ENCODE data around the gene ADGRL1. TPM values are rescaled to one million over a fixed set of nuclear protein-coding genes. Genes with fewer than 3 reads are reported as not detected.

The ADGRL1 gene
- total RNA-seq, 1 experiment from 2014 or later, result 88.6 TPM

DNA sequence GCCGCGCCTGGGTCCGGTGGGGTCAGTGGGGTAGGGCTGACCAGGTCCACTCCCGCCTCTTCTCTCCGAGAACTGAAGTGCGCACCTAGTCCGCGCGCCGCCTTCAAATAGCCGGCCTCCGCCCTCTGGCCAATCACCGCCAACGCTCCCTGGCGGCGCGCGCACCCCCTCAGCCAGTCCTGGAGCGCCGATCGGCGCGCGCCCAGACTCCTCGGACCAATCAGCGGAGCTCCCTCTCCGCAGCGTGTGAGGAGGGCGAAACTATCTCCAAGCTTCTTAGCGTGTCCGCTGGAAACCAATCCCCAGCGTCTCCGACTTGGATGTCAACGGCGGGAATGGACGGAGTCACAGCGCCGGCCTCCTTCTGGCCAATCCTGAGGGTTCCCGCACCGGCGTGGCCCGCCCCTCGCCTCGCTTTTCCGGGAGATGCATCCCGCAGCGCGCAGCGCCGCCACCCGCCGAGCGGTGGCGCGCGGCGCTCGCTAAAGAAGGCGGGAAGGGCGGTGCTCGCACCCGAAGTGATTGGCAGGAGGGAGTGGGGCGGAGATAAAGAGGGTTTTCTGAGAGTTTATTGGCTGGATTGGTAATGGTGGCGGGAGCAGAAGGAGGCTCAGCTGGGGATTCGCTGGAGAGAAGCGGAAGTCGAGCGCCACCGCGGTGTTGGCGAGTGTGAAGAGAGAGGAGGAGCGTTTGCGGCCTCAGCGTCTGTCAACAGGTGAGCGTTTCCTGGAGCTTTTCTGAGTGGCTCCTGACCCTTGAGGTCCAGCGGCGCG is 69.3 kb downstream of the ADGRL1 start, which contains the start of gene ASF1B:
Gene ASF1B, minus strand, starts transcription at position 81 of the 773 bp plus-strand sequence. CDS start 133 bp downstream, outside the sequence.
- POLR2A ChIA-PET, result interaction anchor here (0.7 to 2.1 kb wide), 24 partner anchors 9 to 382 kb away, joined by 3 to 12 read pairs (median 4); partner anchors contain the start of genes ADGRE5, DNAJB1, GIPC1 and ZSWIM4
- intact Hi-C loops (cut with micrococcal nuclease), result loop anchor here (5.0 kb wide), 3 partner anchors 271 to 351 kb away; no protein-coding TSS in a partner anchor
- no peaks in the 10 kb centered on the region for H3K9me2 ChIP-seq (ENCODE audit: insufficient read depth)
- CTCF ChIA-PET, result interaction anchor here (0.6 to 2.7 kb wide), 48 partner anchors 8 to 360 kb away, joined by 3 to 35 read pairs (median 4); partner anchors contain the start of genes ADGRE5, GIPC1 and PRKACA
- DNase-seq (ENCODE audit: low read depth, low spot score), result peak; percentile 100
- H3K36me3 ChIP-seq (ENCODE audit: control insufficient read depth in 1 of 2, insufficient read depth in 2 of 2, low read length in 2 of 2), result peaks cover 0 to 7% of the 10 kb centered on the region in 2 experiments; a peak in 1 of 4 replicates
- peaks cover 48% of the 10 kb centered on the region for H3K79me2 ChIP-seq (ENCODE audit: insufficient read depth, low read length)
- no peaks in the 10 kb centered on the region for H4K20me1 ChIP-seq (ENCODE audit: insufficient read depth)
- no peaks in the 10 kb centered on the region for H3K27me3 ChIP-seq (ENCODE audit: insufficient read depth, low read length)
- H2AFZ ChIP-seq (ENCODE audit: low read depth, low read length, poor library complexity, severe bottlenecking), result no peak within 1 kb of the TSS
- no TSS peak for BruUV-seq (replicated peaks)
- RAD21 ChIA-PET (ENCODE audit: low non-redundant PET in 1 of 2, low total read pairs in 2 of 2, uncharacterized antibody in 2 of 2, unreplicated experiment in 2 of 2), result interaction anchor here (0.6 to 1.7 kb wide), 9 partner anchors 13 to 338 kb away, joined by 3 to 13 read pairs (median 5); partner anchors contain the start of gene PTGER1 (in 1 of the 2)
- H3K9me3 ChIP-seq (ENCODE audit: control insufficient read depth in 1 of 2, insufficient read depth in 1 of 2, low read depth in 1 of 2, low read length in 2 of 2), result no peaks in the 10 kb centered on the region
- peak within 1 kb of the TSS; percentile 94 for H3K4me2 ChIP-seq (ENCODE audit: low read length)
- peak within 1 kb of the TSS; percentile 92 for H3K27ac ChIP-seq (ENCODE audit: low read depth, low read length)
- peaks cover 13 to 32% of the 10 kb centered on the region in 2 experiments for H3K4me1 ChIP-seq (ENCODE audit: control insufficient read depth in 1 of 2, insufficient read depth in 2 of 2, low read length in 2 of 2)
- H3K9ac ChIP-seq (ENCODE audit: low read length), result peak within 1 kb of the TSS; percentile 86
- peak within 1 kb of the TSS; percentile 84 to 87 for H3K4me3 ChIP-seq (replicated peaks in 1 of 2; ENCODE audit: low read depth in 1 of 2, low read length in 2 of 2)
- peak; percentile 86 for ATAC-seq
- TF ChIP-seq, protein P1, sequence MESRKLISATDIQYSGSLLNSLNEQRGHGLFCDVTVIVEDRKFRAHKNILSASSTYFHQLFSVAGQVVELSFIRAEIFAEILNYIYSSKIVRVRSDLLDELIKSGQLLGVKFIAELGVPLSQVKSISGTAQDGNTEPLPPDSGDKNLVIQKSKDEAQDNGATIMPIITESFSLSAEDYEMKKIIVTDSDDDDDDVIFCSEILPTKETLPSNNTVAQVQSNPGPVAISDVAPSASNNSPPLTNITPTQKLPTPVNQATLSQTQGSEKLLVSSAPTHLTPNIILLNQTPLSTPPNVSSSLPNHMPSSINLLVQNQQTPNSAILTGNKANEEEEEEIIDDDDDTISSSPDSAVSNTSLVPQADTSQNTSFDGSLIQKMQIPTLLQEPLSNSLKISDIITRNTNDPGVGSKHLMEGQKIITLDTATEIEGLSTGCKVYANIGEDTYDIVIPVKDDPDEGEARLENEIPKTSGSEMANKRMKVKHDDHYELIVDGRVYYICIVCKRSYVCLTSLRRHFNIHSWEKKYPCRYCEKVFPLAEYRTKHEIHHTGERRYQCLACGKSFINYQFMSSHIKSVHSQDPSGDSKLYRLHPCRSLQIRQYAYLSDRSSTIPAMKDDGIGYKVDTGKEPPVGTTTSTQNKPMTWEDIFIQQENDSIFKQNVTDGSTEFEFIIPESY (IDR thresholded peaks at IDR 0.05; ENCODE audit: extremely low read depth, insufficient replicate concordance, low read length), result peak; percentile 48
- TF ChIP-seq CEBPB (IDR thresholded peaks at IDR 0.05; ENCODE audit: low read depth) (no peak), JUND (IDR thresholded peaks at IDR 0.05) (no peak), EZH2phosphoT487 (IDR thresholded peaks at IDR 0.05; ENCODE audit: borderline replicate concordance) (no peak), CBX3 (IDR thresholded peaks at IDR 0.05; ENCODE audit: low read depth) (no peak; the same call in 1 of the 2 replicates), EZH2 (IDR thresholded peaks at IDR 0.05) (no peak), RAD21 (IDR thresholded peaks at IDR 0.05; ENCODE audit: low read depth) (peak; percentile 98), YY1 (IDR thresholded peaks at IDR 0.05; ENCODE audit: extremely low read depth, insufficient replicate concordance, low read depth, low read length) (peak; percentile 3), SP1 (IDR thresholded peaks at IDR 0.05; ENCODE audit: low read depth) (peak; percentile 97), POLR2A (IDR thresholded peaks at IDR 0.05; ENCODE audit: borderline replicate concordance, extremely low read depth, insufficient read depth, insufficient read length) (peak; percentile 92), SIN3A (IDR thresholded peaks at IDR 0.05; ENCODE audit: low read depth) (peak; percentile 99), POLR2AphosphoS5 (IDR thresholded peaks at IDR 0.05; ENCODE audit: low read depth, low read length) (peak; percentile 97), ELF1 (IDR thresholded peaks at IDR 0.05; ENCODE audit: borderline replicate concordance, low read depth) (peak; percentile 83), SRF (IDR thresholded peaks at IDR 0.05; ENCODE audit: low read depth) (peak; percentile 53; the same call in 1 of the 2 replicates)
- TF ChIP-seq, protein P2, sequence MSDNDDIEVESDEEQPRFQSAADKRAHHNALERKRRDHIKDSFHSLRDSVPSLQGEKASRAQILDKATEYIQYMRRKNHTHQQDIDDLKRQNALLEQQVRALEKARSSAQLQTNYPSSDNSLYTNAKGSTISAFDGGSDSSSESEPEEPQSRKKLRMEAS (IDR thresholded peaks at IDR 0.05), result peak; percentile 80
- TF ChIP-seq, protein P3, sequence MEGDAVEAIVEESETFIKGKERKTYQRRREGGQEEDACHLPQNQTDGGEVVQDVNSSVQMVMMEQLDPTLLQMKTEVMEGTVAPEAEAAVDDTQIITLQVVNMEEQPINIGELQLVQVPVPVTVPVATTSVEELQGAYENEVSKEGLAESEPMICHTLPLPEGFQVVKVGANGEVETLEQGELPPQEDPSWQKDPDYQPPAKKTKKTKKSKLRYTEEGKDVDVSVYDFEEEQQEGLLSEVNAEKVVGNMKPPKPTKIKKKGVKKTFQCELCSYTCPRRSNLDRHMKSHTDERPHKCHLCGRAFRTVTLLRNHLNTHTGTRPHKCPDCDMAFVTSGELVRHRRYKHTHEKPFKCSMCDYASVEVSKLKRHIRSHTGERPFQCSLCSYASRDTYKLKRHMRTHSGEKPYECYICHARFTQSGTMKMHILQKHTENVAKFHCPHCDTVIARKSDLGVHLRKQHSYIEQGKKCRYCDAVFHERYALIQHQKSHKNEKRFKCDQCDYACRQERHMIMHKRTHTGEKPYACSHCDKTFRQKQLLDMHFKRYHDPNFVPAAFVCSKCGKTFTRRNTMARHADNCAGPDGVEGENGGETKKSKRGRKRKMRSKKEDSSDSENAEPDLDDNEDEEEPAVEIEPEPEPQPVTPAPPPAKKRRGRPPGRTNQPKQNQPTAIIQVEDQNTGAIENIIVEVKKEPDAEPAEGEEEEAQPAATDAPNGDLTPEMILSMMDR (IDR thresholded peaks at IDR 0.05 in 2 of 3, conservative IDR thresholded peaks at IDR 0.05 in 1 of 3; ENCODE audit: borderline replicate concordance in 1 of 3, insufficient read depth in 1 of 3, low read depth in 2 of 3, low read length in 2 of 3), result peak; percentile 51 to 94 (median 70); a peak in 5 of 6 replicates
- TF ChIP-seq, protein P4, sequence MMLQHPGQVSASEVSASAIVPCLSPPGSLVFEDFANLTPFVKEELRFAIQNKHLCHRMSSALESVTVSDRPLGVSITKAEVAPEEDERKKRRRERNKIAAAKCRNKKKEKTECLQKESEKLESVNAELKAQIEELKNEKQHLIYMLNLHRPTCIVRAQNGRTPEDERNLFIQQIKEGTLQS (IDR thresholded peaks at IDR 0.05), result no peak
- TF ChIP-seq, protein P5, sequence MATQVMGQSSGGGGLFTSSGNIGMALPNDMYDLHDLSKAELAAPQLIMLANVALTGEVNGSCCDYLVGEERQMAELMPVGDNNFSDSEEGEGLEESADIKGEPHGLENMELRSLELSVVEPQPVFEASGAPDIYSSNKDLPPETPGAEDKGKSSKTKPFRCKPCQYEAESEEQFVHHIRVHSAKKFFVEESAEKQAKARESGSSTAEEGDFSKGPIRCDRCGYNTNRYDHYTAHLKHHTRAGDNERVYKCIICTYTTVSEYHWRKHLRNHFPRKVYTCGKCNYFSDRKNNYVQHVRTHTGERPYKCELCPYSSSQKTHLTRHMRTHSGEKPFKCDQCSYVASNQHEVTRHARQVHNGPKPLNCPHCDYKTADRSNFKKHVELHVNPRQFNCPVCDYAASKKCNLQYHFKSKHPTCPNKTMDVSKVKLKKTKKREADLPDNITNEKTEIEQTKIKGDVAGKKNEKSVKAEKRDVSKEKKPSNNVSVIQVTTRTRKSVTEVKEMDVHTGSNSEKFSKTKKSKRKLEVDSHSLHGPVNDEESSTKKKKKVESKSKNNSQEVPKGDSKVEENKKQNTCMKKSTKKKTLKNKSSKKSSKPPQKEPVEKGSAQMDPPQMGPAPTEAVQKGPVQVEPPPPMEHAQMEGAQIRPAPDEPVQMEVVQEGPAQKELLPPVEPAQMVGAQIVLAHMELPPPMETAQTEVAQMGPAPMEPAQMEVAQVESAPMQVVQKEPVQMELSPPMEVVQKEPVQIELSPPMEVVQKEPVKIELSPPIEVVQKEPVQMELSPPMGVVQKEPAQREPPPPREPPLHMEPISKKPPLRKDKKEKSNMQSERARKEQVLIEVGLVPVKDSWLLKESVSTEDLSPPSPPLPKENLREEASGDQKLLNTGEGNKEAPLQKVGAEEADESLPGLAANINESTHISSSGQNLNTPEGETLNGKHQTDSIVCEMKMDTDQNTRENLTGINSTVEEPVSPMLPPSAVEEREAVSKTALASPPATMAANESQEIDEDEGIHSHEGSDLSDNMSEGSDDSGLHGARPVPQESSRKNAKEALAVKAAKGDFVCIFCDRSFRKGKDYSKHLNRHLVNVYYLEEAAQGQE (IDR thresholded peaks at IDR 0.05; ENCODE audit: low read depth), result no peak
